ENCODE measurements around the gene SHLD3. TPM values are rescaled to one million over a fixed set of nuclear protein-coding genes. Genes with fewer than 3 reads are reported as not detected.

The SHLD3 gene
- total and polyA plus RNA-seq, 9 of the 15 experiments (the other 6 are each of a cell fraction or from before 2014, with no cell fraction given): 3.0 to 14.5 (median 8.6) TPM

GRCh38 chr5:65624025-65624570, 729 bp upstream of the SHLD3 start, which contains the start of gene TRIM23 (continued):
- TF ChIP-seq TARDBP (IDR thresholded peaks at IDR 0.05) (no peak), GABPB2 (CRISPR knock-in tag; conservative IDR thresholded peaks at IDR 0.05) (no peak), RBFOX2 (IDR thresholded peaks at IDR 0.05; ENCODE audit: low read depth, low read length) (peak; percentile 85), AFF1 (IDR thresholded peaks at IDR 0.05; ENCODE audit: low read depth in 1 of 2, partially characterized antibody in 2 of 2) (no peak), CXXC5 (CRISPR knock-in tag; IDR thresholded peaks at IDR 0.05) (peak; percentile 48), TCFL5 (CRISPR knock-in tag; conservative IDR thresholded peaks at IDR 0.05) (no peak), GTF2B (IDR thresholded peaks at IDR 0.05; ENCODE audit: extremely low read depth, insufficient read length) (no peak), SMAD3 (CRISPR knock-in tag; conservative IDR thresholded peaks at IDR 0.05) (0 out of 2 replicates have a peak, but pooled peaks have one; percentile 20), NFATC3 (IDR thresholded peaks at IDR 0.05) (no peak), SLC30A9 (CRISPR knock-in tag; IDR thresholded peaks at IDR 0.05) (no peak), ETS1 (conservative IDR thresholded peaks at IDR 0.05; ENCODE audit: control insufficient read depth, low read depth, low read length) (no peak), MITF (IDR thresholded peaks at IDR 0.05) (no peak), ETV1 (tag; conservative IDR thresholded peaks at IDR 0.05; ENCODE audit: low read depth) (no peak), NFXL1 (CRISPR knock-in tag; IDR thresholded peaks at IDR 0.05) (no peak), IRF9 (tag; IDR thresholded peaks at IDR 0.05) (no peak), MEF2A (IDR thresholded peaks at IDR 0.05; ENCODE audit: control insufficient read depth, low read depth, low read length) (no peak), RNF219 (CRISPR knock-in tag; IDR thresholded peaks at IDR 0.05) (no peak)

All from K562 (cell line).